HTERT RPE-1 (cell line): Measurements from ENCODE around the gene LAPTM5.
"Not testable (repeated sequence)": the region's sequence is repeated elsewhere in the genome, so short reads cannot be mapped to it uniquely, and the experiment has no call there.

Source experiments
- in situ Hi-C: fragments of 300-500 bp; cut with MboI; formaldehyde crosslinking; loops from 4 replicates; pipeline ENCODE4 v1.14.3; 2020; ENCODE audit warnings: low sequenced_read_pairs

Gene LAPTM5

DNA sequence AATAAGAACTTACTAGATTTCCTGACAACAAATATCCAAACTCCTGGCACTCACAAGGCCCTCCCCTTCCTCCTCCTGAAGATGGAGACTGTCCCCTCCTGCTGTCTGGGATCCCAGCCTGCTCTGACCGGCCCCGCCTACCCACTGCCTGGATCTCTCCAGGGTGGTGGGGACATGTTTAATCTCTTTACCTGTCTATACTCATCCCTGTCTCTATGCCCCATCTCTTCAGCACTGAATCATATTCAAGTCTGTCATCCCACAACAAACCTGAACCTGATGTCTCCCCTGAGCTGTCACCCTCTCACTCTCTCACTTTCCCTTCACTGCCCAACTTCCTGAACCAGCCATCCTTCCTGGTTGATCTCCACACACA, 56.3 kb downstream of the LAPTM5 start:
- in situ Hi-C loops, result no loop called here

DNA sequence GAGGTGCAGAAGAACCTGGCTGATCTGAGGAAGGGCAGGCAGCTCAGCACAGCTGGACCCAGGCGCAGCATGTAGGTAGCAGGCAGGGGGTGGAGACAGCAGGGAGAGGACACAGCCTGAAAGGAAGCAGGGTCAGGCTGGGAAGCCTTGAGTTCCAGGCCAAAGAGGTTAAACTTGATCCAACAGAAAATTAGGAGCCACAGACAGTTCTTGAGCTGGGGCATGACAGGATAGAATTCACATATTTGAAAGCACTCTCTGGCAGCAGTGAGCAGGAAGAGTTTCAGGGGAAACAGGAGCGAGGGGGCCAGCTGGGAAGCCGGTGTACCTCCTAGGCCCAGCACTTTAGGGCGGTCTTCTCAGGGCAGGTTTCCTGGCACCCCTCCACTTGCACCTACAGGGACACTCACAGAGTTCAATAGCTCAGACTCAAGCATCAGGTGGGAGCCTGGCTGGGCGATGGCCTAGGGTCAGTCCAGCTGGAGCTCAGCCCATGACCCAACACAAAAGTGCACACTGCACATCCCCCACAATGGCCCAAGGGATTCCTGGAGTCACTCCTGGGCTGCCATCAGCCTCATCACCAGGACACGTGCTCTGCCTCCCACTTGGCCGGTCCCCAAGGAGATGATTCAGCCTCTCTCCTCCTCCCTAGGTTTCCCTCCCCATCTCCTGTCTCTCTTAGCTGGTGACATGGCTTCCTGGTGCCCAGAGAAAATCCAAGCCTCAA, 56.9 kb downstream of the LAPTM5 start:
- in situ Hi-C loops, result no loop called here

DNA sequence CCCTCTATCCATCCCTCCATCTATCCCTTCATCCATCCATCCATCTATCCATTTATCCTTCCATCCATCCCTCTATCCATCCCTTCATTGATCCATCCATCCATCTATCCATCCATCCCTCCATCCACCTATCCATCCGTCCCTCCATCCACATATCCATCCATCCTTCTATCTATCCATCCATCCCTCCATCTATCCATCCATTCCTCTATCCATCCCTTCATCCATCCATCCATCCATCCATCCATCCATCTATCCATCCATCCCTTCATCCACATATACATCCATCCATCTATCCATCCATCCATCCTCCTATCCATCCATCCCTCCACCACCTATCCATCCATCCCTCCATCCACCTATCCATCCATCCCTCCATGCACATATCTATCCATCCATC, 57.8 kb downstream of the LAPTM5 start:
- in situ Hi-C loops, result no loop called here

DNA sequence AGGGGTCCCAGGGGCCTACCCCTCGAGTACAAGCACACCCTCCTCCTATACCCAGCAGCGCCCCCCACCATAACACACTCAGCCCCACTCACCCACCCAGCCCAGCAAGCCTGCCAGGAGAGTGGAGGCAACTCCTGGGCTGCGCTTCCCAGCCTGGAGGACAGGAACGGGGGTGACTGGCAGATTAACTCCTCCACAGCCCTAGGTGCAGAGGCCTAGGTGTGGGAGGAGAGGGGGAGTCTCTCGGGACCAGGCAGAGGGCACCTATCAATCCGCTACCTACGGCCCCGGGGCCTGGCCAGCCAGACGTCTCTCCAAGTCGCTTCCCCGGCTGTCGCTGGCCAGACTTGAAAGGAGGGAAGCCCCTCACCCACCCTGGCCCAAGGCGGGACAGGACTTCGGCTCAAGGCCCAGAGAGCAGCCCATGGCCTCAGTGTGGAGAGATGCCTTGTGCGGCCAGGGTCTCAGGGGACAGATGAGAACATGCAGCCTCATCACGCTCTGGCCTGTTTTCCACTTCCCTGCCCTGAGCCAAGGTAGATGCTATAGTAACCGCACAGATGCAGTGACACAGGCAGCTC, 59.1 kb downstream of the LAPTM5 start:
- in situ Hi-C loops, result no loop called here

DNA sequence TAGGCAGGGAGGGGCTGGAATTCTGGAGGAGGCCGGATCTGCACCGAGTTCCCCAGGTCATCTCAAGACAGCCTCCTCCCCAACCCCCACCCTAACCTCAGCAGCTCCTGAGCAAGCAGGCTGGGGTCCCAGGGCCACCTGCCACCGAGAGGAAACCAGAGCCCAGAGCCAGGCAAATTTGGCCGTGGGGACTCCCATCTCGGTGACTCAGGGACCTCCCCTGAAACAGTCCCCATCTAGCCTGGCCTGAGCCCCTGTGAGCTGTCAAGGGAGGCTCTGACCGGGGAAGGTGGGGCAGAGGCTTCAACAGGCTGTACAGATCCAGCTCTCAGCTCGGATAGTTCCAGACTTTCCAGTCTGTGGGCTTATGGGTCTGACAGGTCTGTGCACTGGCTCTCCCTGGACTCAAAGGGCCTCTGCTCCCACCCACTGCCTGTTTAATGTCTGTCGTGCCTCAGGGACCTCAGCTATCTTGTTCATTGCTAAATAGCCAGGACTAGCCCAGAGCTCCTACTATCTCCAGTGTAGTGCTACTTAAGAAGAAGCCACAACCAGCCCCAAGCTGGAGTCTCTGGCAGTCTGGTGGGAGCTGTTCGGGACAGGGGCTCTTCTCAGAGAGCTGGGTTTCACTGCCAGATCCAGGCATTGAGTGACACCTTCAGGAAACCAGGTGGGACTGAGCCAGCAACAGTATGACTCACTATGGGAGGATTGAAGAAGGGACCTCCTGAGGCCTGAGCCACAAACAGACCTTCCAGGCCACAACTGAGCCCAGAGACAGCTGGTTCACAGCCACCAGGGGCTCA, 59.8 kb downstream of the LAPTM5 start:
- in situ Hi-C loops, result no loop called here

DNA sequence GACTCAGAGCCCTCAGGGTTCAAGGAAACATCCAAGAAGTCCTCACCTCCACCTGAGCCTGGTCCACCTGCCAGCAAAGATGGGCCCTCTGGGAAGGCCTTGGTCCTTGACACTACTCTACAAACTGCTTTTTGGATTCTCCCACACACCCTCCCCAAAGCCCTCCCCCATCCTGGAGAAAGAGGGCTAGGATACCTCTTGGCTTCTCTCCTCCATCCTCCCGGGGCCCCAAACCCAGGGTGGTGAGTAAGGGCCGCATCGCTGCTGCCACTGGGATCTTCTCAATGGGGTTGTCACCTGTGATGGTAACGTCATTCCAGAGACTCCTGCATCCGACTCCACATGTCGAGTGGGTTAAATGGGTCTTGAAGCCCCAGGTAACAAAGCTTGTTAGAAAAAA, 60.7 kb downstream of the LAPTM5 start:
- in situ Hi-C loops, result no loop called here

DNA sequence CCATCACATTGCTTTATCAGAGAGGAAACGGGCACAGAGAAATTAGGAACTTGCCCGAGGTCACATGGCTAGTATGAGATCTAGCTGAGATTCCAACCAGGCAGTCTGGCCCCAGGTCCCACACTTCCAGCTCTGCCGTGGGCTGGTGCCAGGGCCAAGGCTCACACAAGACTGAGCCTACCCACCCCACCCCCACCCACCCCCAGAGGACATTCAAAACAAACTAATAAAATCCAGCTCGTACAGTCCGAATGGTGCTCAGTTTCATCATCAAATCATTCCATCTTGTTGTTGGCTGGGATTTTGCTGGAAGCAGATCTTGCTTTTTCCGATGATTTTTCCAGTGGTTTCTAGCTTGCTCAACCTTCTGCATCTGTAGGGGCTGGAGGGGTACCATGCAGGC, 62.1 kb downstream of the LAPTM5 start:
- in situ Hi-C loops, result no loop called here

GRCh38 chr1:30694280-30695175, 63.0 kb downstream of the LAPTM5 start:
- in situ Hi-C loops, result no loop called here

- in situ Hi-C loops, result no loop called here
Measured at GRCh38 chr1:30693822-30694221, 63.8 kb downstream of the LAPTM5 start.

- in situ Hi-C loops, result no loop called here
Measured at GRCh38 chr1:30693366-30693765, 64.2 kb downstream of the LAPTM5 start.

- in situ Hi-C loops, result no loop called here
Measured at GRCh38 chr1:30692948-30693301, 64.6 kb downstream of the LAPTM5 start.

- in situ Hi-C loops, result no loop called here
Measured at GRCh38 chr1:30692201-30692947, 65.2 kb downstream of the LAPTM5 start.

DNA sequence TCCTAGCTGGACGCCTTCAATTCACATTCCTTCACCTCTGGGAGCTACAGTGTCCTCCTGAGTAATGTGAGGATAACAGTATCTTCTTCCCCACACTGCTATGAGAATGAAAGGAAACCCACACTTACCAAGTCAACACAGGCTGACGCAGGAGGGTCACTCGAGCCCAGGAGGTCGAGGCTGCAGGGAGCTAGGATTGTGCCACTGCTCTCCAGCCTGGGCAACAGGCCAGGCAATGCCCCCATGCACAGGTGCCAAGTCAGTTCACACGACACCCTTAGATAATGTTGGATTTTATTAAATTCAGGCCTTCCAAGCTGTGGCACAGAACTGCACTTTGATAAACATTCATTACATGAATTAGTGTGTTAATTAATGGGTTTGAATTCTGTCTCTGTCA, 66.1 kb downstream of the LAPTM5 start:
- in situ Hi-C loops, result no loop called here

DNA sequence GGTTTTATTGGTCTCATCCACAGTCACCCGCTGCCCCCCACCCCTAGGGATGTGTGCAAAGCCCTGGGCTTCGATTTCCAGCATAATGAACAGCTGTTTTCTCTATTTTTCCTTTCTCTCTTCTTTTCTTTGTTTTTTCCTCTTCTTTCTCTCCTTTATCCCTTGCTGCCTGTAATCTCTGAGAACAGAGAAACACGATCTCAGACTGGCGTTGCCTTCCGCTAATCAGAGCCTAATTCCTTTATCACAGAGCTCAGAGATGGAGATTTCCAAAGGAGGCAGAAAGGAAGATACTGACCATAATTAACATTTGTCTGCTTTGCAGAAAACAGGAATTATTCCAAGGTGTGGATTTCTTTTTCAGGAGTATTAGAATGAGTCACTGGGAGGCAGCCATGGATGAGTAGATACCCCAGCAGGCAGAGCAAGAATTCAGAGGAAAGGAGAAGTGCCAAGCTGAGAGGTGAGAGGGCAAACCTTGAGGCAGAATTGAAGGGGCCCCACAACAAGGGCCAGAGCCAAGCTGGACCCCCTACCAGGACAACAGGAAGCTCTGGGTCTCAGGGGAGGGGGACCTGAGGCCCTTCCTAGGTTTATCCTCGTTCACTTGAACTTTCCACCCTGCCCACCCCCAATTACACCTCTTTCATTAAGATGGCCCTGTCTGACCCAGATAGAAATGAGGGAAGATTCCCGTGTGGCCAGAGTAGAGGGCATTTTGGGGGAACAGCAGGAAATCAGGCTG, 67.5 kb downstream of the LAPTM5 start:
- in situ Hi-C loops, result no loop called here

GRCh38 chr1:30688920-30689794, 68.4 kb downstream of the LAPTM5 start:
- in situ Hi-C loops, result no loop called here

GRCh38 chr1:30688516-30688915, 69.1 kb downstream of the LAPTM5 start:
- in situ Hi-C loops, result not testable (repeated sequence)

DNA sequence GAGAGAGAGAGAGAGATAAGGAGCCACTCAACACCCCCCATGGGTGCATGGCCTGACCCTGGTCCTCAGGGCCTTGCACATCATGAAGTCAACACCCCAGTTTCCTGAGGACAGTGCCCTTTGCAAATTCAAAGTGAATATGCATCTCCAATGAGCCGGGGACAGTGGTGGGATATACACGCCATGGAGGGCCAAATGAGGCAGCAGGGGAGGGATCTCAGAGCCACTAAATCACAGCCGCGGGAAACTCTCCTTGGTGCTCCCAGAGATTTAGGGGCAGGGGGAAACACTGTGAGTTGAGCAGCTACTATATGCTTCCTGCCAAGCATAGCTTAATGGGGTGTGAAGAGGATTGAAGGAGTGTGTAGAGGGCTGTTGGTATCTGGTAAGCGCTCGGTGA, 69.7 kb downstream of the LAPTM5 start:
- in situ Hi-C loops, result no loop called here

GRCh38 chr1:30686236-30686935, 71.2 kb downstream of the LAPTM5 start:
- in situ Hi-C loops, result no loop called here
